GM21786 (cell line): Measurements from ENCODE around the gene HLA-A.
"Not testable (repeated sequence)": the region's sequence is repeated elsewhere in the genome, so short reads cannot be mapped to it uniquely, and the experiment has no call there.

Source experiments
- ATAC-seq: cut with Tn5 transposase; IDR thresholded peaks from one replicate; pipeline ENCODE4 v1.9.1; 2021; ENCODE audit not compliant: unreplicated experiment

HLA-A gene

GRCh38 chr6:29958921-29959320, 16.6 kb downstream of the HLA-A start:
- ATAC-seq, result no peak

GRCh38 chr6:29959467-29959866, 17.1 kb downstream of the HLA-A start:
- ATAC-seq, result no peak

GRCh38 chr6:29961966-29962365, 19.6 kb downstream of the HLA-A start:
- no peak for ATAC-seq

GRCh38 chr6:29963697-29964096, 21.4 kb downstream of the HLA-A start:
- not testable (repeated sequence) for ATAC-seq

- no peak for ATAC-seq
These were observed 22.2 kb downstream of the HLA-A start for GRCh38 chr6:29964518-29964886.

DNA sequence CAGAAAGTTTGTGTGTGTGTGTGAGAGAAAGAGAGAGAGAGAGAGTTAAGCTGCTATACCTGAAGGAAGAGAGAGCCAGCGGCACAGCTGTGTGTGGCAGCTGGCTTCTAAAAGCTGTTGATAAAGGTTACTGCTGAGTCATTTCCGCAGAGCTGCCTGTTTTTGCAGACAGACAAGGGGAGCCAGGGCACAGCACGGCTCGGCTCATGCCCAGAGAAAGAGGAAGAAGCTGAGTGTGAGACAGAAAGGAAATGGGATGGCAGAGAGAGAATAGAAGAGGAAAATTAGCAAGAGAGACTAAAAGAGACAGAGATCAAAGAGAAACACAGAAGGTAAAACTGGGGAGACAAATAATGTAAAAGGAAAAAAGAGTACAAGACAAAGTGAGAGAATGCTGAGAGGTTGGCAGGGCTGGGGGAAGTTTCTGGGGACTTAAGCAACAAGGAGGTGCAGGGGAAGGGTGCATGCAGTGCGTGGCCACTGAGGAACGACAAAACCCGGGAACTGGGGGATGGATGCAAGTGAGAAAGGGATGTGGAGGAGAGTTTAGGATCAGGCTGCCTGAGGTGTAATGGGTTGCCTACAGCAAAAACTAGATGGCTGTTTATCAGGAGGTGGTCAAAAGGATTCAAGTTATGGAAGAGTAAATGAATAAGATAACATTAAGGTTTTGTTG, 22.7 kb downstream of the HLA-A start:
- peak; percentile 90 for ATAC-seq

- no peak for ATAC-seq
These were observed 23.2 kb downstream of the HLA-A start for GRCh38 chr6:29965563-29965872.

DNA sequence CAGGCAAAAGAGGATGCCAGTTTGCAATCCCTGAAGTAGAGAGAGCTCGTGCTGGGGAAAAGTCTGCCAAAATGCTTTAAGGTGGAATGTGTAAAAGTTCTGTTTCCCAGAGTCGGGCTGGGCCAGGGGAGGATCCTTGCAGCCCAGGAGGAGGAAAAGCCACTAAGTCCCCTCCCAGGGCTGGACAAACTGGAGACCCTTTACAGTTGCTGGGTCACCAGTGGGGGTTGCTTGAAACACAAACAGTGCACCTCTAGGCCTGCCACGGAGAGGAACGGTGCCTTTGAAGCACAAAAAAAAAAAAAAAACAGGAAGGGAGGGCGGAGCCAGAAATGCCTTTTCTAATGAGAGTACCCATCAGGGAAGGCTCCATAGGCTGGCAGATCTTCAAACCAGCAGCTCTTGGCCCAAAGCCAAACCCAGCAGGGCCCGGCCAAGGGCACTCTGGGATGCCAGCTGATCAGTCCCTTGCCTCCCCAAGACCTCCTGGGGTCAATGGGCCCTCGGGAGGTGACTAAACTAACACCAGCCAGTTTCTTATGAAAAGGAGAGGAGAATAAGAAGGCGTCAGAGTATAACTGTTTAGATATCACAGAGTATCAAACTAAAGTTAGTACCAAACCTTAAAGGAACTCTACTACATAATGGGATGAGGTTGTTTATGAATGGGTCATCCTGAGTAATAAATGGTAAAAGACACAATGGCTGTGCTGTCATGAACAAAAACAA, 23.7 kb downstream of the HLA-A start:
- ATAC-seq, result peak; percentile 27

- ATAC-seq, result no peak
These were observed 25.2 kb downstream of the HLA-A start for GRCh38 chr6:29967379-29968010.

- no peak for ATAC-seq
These were observed 25.8 kb downstream of the HLA-A start for GRCh38 chr6:29968130-29968529.

GRCh38 chr6:29968905-29969304, 26.6 kb downstream of the HLA-A start:
- ATAC-seq, result no peak

GRCh38 chr6:29970711-29971110, 28.4 kb downstream of the HLA-A start:
- ATAC-seq, result no peak

- ATAC-seq, result no peak
These were observed 32.7 kb downstream of the HLA-A start for GRCh38 chr6:29974901-29975560.

DNA sequence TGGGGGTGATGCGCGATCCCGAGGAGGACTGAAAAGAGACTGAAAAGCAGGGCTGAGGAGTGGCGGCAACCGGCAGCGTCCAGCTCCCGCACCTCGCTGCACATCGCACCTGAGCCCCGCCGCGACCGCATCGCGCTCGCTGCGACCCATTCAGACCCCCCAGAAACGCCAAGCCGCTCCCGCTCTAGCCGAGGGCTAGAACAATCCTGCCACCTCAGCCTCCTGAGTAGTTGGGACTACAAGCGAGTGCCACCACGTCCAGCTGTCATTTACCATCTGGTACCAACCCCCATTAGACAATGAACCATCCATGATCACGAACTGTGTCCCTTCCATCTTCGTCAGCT, 33.2 kb downstream of the HLA-A start:
- no peak for ATAC-seq

DNA sequence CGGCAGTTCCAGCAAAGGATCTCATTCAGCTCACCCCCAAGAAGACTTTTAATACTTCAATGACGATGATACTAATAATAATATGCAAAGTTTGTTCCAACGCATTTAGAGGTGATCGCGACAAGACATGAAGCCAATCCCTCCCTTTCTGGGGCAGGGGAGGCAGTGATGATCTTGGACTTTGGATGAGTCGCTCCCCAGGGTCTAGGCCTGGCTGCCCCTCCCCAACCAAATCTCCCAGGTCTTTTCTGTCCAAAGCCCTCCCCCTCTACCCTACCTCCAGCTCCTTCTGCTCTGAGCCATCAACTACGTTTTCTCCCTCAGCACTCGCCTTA, 33.9 kb downstream of the HLA-A start:
- no peak for ATAC-seq

- ATAC-seq, result peak; percentile 72
These were observed 34.5 kb downstream of the HLA-A start for GRCh38 chr6:29976588-29977424.

DNA sequence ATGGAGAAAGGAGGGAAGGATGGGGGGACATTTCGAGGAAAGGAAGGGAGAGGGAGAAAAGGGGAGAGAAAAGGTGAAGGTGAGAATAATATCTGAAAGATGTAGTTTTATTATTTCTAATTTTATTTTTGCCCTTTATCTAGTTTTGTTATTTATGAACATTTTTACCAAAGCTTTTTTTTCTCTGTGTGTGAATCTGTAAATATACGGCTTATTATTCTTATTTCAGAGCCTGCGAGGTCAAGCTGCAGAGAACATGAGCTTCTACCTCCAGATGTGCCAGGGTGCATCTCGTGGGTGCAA, 35.0 kb downstream of the HLA-A start:
- ATAC-seq, result no peak

- ATAC-seq, result not testable (repeated sequence)
These were observed 37.7 kb downstream of the HLA-A start for GRCh38 chr6:29980013-29980412.

DNA sequence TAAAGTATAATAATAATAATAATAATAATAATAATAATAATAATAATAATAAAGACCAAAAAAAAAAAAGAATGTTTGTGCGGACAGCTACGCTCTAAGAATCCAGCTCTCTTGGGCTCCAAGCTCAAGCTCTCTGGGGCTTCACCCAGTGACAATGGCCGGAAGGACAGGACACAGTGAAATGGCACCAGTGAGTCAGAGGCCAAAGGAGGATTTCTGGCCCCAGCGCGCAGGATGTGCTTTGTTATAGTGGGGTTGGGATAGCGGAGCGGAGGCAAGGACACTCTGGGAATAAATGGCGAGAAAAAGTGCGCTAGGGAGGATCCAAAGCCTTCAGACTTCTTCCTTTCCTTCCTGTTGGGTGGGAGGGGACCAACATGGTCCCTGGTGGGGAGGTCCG, 38.2 kb downstream of the HLA-A start:
- ATAC-seq, result no peak

DNA sequence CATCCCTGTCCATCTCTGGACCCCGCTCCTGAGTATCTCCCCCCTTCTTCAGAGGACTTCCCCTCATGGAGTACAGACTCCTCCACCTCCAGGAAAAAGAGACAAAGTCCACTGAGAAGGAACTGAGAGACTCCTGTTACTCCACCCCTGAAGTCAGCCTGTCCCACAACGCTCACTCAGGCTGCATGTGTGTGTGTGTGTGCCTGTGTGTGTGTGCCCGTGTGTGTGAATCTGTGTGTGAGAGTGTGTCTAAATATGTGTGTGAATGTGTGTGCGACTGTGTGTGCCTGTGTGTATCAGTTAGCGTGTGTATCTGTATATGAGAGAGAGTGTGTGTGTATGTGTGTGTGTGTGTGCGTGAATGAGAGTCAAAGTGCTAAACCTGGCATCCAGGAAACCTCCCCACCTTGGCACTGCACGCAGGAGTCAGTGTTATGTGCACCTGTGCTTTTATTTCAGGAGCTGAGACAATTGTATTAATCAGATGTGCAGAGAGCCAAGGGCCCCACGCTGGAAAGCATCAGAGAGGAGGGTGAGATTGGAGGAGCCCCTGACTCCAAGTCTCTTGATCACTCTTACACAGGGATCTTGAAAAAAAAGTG, 39.0 kb downstream of the HLA-A start:
- ATAC-seq, result no peak

GRCh38 chr6:29982097-29982496, 39.8 kb downstream of the HLA-A start:
- no peak for ATAC-seq
